Measurements from ENCODE around the gene GTPBP10. TPM values are rescaled to one million over a fixed set of nuclear protein-coding genes. Genes with fewer than 3 reads are reported as not detected.

Gene GTPBP10
- total and polyA plus RNA-seq, 2 of the 13 experiments (the other 11 are each of a cell fraction or from before 2014, with no cell fraction given): 13.3 to 38.7 TPM

- TF ChIP-seq ZBED4 (CRISPR knock-in tag; IDR thresholded peaks at IDR 0.05; ENCODE audit: borderline replicate concordance) (0 out of 2 replicates have a peak, but pooled peaks have one; percentile 42), ZNF567 (CRISPR knock-in tag; IDR thresholded peaks at IDR 0.05; ENCODE audit: borderline replicate concordance) (0 out of 2 replicates have a peak, but pooled peaks have one; percentile 71), ZFP36L2 (CRISPR knock-in tag; IDR thresholded peaks at IDR 0.05) (no peak), HNRNPLL (IDR thresholded peaks at IDR 0.05; ENCODE audit: low read depth, low read length, poor library complexity, severe bottlenecking) (peak; percentile 80), HOMEZ (CRISPR knock-in tag; IDR thresholded peaks at IDR 0.05; ENCODE audit: low read depth) (peak; percentile 81), MED1 (CRISPR knock-in tag; IDR thresholded peaks at IDR 0.05) (peak; percentile 66; the same call in 1 of the 2 replicates), HNF4G (IDR thresholded peaks at IDR 0.05; ENCODE audit: borderline replicate concordance, low read depth, low read length) (no peak), HNF4G (CRISPR knock-in tag; IDR thresholded peaks at IDR 0.05; ENCODE audit: borderline replicate concordance, low read depth) (peak; percentile 76; the same call in 1 of the 2 replicates), CBX2 (IDR thresholded peaks at IDR 0.05; ENCODE audit: low read depth, low read length) (no peak), CBX2 (CRISPR knock-in tag; IDR thresholded peaks at IDR 0.05; ENCODE audit: low read depth) (no peak), ZNF256 (CRISPR knock-in tag; conservative IDR thresholded peaks at IDR 0.05) (no peak), SOX13 (IDR thresholded peaks at IDR 0.05) (no peak), SOX13 (CRISPR knock-in tag; conservative IDR thresholded peaks at IDR 0.05 in 1 of 2, IDR thresholded peaks at IDR 0.05 in 1 of 2) (peak in 1 of 2 experiments; percentile 32; a peak in 1 of 4 replicates), ZNF781 (CRISPR knock-in tag; IDR thresholded peaks at IDR 0.05; ENCODE audit: borderline replicate concordance, not compliant biosample characterization) (peak; percentile 85), ZBTB20 (CRISPR knock-in tag; IDR thresholded peaks at IDR 0.05; ENCODE audit: borderline replicate concordance, low read depth) (peak; percentile 81), MTA1 (CRISPR knock-in tag; IDR thresholded peaks at IDR 0.05; ENCODE audit: borderline replicate concordance) (peak; percentile 69; the same call in 1 of the 2 replicates), TEAD3 (CRISPR knock-in tag; optimal IDR thresholded peaks at IDR 0.05; ENCODE audit: borderline replicate concordance) (peak; percentile 29), ZNF749 (CRISPR knock-in tag; IDR thresholded peaks at IDR 0.05; ENCODE audit: borderline replicate concordance) (no peak), MYPOP (CRISPR knock-in tag; IDR thresholded peaks at IDR 0.05) (peak; percentile 31; the same call in 1 of the 2 replicates), ZFP91 (CRISPR knock-in tag; IDR thresholded peaks at IDR 0.05; ENCODE audit: borderline replicate concordance) (peak; percentile 85)
Observed at GRCh38 chr7:90346336-90347125, at the start of gene GTPBP10 (continued).
